Gastroesophageal sphincter (tissue), 3 donors: ENCODE results near the gene DLX3.

Experiments used
- POLR2A ChIP-seq, 2 donors: fragments of 450-650 bp; IDR thresholded peaks; one replicate each; pipeline ENCODE4 v1.6.1; 2017; ENCODE audit warnings: antibody characterized with exemption in 2 of 2, mild to moderate bottlenecking in 2 of 2, moderate library complexity in 1 of 2
- POLR2AphosphoS5 ChIP-seq: sonication (generic); formaldehyde crosslinking; IDR thresholded peaks from one replicate; pipeline ENCODE4 v1.6.1; 2017; ENCODE audit warnings: antibody characterized with exemption
- TF ChIP-seq, protein P1 (sequence below), 4 experiments: fragments of 200-600 bp in 2 of 4; fragments of 450-650 bp in 2 of 4; sonication (generic) in 1 of 4; IDR thresholded peaks; one replicate each; pipeline ENCODE4 v1.5.1; 2017 to 2019; ENCODE audit warnings: antibody characterized with exemption in 4 of 4, mild to moderate bottlenecking in 2 of 4, moderate library complexity in 2 of 4

DNA sequence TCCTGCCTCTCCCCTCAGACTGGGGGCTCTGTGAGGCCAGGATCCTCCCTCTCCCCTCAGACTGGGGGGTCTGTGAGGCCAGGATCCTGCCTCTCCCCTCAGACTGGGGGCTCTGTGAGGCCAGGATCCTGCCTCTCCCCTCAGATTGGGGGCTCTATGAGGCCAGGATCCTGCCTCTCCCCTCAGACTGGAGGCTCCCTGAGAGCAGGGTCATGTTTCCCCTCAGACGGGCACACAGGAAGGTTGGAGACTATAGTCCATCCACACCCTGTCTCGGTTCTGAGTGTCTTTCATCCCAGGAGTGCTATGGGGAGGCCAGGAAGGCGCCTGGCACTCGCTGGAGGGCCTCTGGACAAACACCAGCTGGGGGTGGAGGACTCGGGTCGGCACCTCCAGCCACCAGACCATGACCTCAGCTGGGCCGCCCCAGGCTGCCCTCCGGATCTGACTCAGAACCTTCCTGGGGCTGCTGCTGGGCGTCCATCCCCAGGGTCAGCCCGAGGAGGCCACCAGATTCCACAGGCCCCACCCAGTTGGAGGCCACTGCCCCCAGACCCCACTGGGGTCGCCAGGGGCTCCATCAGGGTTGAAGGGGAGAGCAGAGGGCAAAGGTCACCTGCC lies 48.0 kb downstream of the DLX3 start:
- TF ChIP-seq, protein P1, sequence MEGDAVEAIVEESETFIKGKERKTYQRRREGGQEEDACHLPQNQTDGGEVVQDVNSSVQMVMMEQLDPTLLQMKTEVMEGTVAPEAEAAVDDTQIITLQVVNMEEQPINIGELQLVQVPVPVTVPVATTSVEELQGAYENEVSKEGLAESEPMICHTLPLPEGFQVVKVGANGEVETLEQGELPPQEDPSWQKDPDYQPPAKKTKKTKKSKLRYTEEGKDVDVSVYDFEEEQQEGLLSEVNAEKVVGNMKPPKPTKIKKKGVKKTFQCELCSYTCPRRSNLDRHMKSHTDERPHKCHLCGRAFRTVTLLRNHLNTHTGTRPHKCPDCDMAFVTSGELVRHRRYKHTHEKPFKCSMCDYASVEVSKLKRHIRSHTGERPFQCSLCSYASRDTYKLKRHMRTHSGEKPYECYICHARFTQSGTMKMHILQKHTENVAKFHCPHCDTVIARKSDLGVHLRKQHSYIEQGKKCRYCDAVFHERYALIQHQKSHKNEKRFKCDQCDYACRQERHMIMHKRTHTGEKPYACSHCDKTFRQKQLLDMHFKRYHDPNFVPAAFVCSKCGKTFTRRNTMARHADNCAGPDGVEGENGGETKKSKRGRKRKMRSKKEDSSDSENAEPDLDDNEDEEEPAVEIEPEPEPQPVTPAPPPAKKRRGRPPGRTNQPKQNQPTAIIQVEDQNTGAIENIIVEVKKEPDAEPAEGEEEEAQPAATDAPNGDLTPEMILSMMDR (IDR thresholded peaks at IDR 0.05) = no peak
- TF ChIP-seq POLR2AphosphoS5 (no peak), POLR2A (IDR thresholded peaks at IDR 0.05) (no peak)
